Body of pancreas (tissue), 4 donors: ENCODE data around the gene RTF2.

ENCODE experiments used
- POLR2A ChIP-seq, 3 donors: fragments of 450-650 bp; IDR thresholded peaks; one replicate each; pipeline ENCODE4 v1.6.1; 2016; ENCODE audit warnings: antibody characterized with exemption in 3 of 3, mild to moderate bottlenecking in 2 of 3
- TF ChIP-seq, protein P1 (sequence below), 7 experiments: fragments of 450-650 bp in 4 of 7; fragments of 200-600 bp in 3 of 7; sonication (generic) in 3 of 7; IDR thresholded peaks; one replicate each; pipeline ENCODE4 v1.5.1; 2016 to 2019; ENCODE audit warnings: antibody characterized with exemption in 7 of 7

DNA sequence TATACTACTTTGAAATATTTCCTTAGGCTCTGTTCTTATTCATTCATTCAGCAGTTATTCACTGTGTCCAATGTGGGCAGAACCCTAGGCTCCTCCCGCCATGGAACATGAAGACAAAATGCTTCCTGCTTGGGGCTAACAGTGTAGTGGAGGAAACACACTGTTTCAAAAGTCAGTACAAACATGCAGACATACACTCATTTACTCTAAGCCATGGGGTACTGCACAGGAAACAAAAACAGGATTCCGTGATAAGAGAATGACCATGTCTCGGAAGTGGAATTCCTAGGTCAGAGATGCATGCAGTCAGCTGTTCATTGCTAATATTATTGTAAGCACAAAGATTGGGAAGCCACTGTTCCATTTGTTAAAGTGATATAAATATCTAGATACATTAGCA lies 37.7 kb downstream of the RTF2 start:
- TF ChIP-seq, protein P1, sequence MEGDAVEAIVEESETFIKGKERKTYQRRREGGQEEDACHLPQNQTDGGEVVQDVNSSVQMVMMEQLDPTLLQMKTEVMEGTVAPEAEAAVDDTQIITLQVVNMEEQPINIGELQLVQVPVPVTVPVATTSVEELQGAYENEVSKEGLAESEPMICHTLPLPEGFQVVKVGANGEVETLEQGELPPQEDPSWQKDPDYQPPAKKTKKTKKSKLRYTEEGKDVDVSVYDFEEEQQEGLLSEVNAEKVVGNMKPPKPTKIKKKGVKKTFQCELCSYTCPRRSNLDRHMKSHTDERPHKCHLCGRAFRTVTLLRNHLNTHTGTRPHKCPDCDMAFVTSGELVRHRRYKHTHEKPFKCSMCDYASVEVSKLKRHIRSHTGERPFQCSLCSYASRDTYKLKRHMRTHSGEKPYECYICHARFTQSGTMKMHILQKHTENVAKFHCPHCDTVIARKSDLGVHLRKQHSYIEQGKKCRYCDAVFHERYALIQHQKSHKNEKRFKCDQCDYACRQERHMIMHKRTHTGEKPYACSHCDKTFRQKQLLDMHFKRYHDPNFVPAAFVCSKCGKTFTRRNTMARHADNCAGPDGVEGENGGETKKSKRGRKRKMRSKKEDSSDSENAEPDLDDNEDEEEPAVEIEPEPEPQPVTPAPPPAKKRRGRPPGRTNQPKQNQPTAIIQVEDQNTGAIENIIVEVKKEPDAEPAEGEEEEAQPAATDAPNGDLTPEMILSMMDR (IDR thresholded peaks at IDR 0.05), result no peak
- no peak for TF ChIP-seq POLR2A (IDR thresholded peaks at IDR 0.05)
